ENCODE results near the gene PON3. TPM values are rescaled to one million over a fixed set of nuclear protein-coding genes. Genes with fewer than 3 reads are reported as not detected.

PON3 gene
- total and polyA plus RNA-seq, 2 of the 13 experiments (the other 11 are each of a cell fraction or from before 2014, with no cell fraction given), result 23.6 to 37.8 TPM

DNA sequence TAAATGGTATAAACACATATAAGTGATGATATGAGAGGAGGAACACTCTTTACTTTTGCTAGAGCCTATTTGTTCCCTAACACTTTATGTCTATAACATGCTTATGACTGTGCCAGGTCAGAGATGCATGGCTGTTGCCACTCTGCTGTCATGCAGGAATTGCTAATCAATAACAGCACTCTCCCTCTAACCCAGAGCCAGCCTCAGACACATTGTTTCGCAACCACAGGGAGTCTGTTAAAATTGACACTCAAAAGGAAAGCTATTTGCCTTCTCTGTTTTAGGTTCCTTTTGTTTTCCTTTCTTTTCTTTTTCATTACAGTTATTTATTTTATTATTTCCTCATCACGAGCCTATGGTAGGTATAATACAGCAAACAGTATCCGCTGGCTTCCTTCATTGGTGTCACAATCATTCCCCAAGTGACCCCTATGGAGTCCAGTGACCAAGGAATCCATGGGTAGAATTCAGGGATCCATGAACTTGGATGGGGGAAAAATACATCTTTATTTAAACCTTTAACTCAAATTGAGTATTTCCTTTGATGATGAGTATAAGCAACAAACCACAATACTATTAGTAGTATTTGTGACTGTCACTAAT is 31.8 kb upstream of the PON3 start (continued):
- TF ChIP-seq, protein P1, sequence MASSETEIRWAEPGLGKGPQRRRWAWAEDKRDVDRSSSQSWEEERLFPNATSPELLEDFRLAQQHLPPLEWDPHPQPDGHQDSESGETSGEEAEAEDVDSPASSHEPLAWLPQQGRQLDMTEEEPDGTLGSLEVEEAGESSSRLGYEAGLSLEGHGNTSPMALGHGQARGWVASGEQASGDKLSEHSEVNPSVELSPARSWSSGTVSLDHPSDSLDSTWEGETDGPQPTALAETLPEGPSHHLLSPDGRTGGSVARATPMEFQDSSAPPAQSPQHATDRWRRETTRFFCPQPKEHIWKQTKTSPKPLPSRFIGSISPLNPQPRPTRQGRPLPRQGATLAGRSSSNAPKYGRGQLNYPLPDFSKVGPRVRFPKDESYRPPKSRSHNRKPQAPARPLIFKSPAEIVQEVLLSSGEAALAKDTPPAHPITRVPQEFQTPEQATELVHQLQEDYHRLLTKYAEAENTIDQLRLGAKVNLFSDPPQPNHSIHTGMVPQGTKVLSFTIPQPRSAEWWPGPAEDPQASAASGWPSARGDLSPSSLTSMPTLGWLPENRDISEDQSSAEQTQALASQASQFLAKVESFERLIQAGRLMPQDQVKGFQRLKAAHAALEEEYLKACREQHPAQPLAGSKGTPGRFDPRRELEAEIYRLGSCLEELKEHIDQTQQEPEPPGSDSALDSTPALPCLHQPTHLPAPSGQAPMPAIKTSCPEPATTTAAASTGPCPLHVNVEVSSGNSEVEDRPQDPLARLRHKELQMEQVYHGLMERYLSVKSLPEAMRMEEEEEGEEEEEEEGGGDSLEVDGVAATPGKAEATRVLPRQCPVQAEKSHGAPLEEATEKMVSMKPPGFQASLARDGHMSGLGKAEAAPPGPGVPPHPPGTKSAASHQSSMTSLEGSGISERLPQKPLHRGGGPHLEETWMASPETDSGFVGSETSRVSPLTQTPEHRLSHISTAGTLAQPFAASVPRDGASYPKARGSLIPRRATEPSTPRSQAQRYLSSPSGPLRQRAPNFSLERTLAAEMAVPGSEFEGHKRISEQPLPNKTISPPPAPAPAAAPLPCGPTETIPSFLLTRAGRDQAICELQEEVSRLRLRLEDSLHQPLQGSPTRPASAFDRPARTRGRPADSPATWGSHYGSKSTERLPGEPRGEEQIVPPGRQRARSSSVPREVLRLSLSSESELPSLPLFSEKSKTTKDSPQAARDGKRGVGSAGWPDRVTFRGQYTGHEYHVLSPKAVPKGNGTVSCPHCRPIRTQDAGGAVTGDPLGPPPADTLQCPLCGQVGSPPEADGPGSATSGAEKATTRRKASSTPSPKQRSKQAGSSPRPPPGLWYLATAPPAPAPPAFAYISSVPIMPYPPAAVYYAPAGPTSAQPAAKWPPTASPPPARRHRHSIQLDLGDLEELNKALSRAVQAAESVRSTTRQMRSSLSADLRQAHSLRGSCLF (CRISPR knock-in tag; IDR thresholded peaks at IDR 0.05; ENCODE audit: borderline replicate concordance), result no peak
- no peak for TF ChIP-seq NFE2 (CRISPR knock-in tag; IDR thresholded peaks at IDR 0.05)
- TF ChIP-seq FOXP1 (IDR thresholded peaks at IDR 0.05), result no peak
- TF ChIP-seq FOXP1 (CRISPR knock-in tag; IDR thresholded peaks at IDR 0.05), result peak; percentile 56; the same call in 1 of the 2 replicates
- TF ChIP-seq ZNF20 (CRISPR knock-in tag; IDR thresholded peaks at IDR 0.05), result no peak
- no peak for TF ChIP-seq SATB2 (CRISPR knock-in tag; IDR thresholded peaks at IDR 0.05)
- TF ChIP-seq REL (CRISPR knock-in tag; conservative IDR thresholded peaks at IDR 0.05), result no peak
- TF ChIP-seq HNF4A (CRISPR knock-in tag; IDR thresholded peaks at IDR 0.05), result peak; percentile 25; the same call in 1 of the 2 replicates
- TF ChIP-seq, protein P2, sequence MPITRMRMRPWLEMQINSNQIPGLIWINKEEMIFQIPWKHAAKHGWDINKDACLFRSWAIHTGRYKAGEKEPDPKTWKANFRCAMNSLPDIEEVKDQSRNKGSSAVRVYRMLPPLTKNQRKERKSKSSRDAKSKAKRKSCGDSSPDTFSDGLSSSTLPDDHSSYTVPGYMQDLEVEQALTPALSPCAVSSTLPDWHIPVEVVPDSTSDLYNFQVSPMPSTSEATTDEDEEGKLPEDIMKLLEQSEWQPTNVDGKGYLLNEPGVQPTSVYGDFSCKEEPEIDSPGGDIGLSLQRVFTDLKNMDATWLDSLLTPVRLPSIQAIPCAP (CRISPR knock-in tag; IDR thresholded peaks at IDR 0.05; ENCODE audit: low read depth), result no peak
- TF ChIP-seq ZNF674 (CRISPR knock-in tag; IDR thresholded peaks at IDR 0.05; ENCODE audit: low read depth), result no peak
- TF ChIP-seq RARA (CRISPR knock-in tag; IDR thresholded peaks at IDR 0.05), result peak; percentile 42; the same call in 1 of the 2 replicates
- no peak for TF ChIP-seq PAWR (CRISPR knock-in tag; IDR thresholded peaks at IDR 0.05; ENCODE audit: borderline replicate concordance)
- no peak for TF ChIP-seq SRSF4 (IDR thresholded peaks at IDR 0.05; ENCODE audit: low read depth, low read length, poor library complexity, severe bottlenecking)
- peak in 1 of 2 experiments; percentile 21; a peak in 1 of 4 replicates for TF ChIP-seq EP300 (IDR thresholded peaks at IDR 0.05; ENCODE audit: low read depth in 2 of 2, low read length in 2 of 2)
- TF ChIP-seq EP300 (CRISPR knock-in tag; IDR thresholded peaks at IDR 0.05; ENCODE audit: borderline replicate concordance), result no peak
- TF ChIP-seq ONECUT2 (CRISPR knock-in tag; IDR thresholded peaks at IDR 0.05), result peak; percentile 86
- TF ChIP-seq ZMYM3 (CRISPR knock-in tag; IDR thresholded peaks at IDR 0.05), result peak; percentile 55; the same call in 1 of the 2 replicates
- no peak for TF ChIP-seq MTA1 (CRISPR knock-in tag; IDR thresholded peaks at IDR 0.05; ENCODE audit: borderline replicate concordance)
- TF ChIP-seq SPEN (CRISPR knock-in tag; IDR thresholded peaks at IDR 0.05; ENCODE audit: low read depth), result no peak
- peak; percentile 27; the same call in 1 of the 2 replicates for TF ChIP-seq MEIS2 (CRISPR knock-in tag; IDR thresholded peaks at IDR 0.05)
- peak; percentile 14 for TF ChIP-seq SKI (IDR thresholded peaks at IDR 0.05; ENCODE audit: partially characterized antibody)
- no peak for TF ChIP-seq ATM (IDR thresholded peaks at IDR 0.05; ENCODE audit: borderline replicate concordance)
- TF ChIP-seq, protein P3, sequence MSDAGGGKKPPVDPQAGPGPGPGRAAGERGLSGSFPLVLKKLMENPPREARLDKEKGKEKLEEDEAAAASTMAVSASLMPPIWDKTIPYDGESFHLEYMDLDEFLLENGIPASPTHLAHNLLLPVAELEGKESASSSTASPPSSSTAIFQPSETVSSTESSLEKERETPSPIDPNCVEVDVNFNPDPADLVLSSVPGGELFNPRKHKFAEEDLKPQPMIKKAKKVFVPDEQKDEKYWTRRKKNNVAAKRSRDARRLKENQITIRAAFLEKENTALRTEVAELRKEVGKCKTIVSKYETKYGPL (CRISPR knock-in tag; IDR thresholded peaks at IDR 0.05), result no peak
- TF ChIP-seq HOXA3 (CRISPR knock-in tag; IDR thresholded peaks at IDR 0.05), result peak; percentile 30; the same call in 1 of the 2 replicates
- no peak for TF ChIP-seq ZFP36 (IDR thresholded peaks at IDR 0.05; ENCODE audit: borderline replicate concordance, low read depth, low read length, partially characterized antibody)
- TF ChIP-seq LCORL (IDR thresholded peaks at IDR 0.05), result no peak
- TF ChIP-seq LCORL (CRISPR knock-in tag; IDR thresholded peaks at IDR 0.05), result no peak

Measured in HepG2 (cell line).